Memory B cell (primary cell): ENCODE measurements around the gene FNDC3B.
A peak's percentile ranks its signal among the peaks of the same experiment; 100 is the strongest.

ENCODE experiments used
- ATAC-seq: fragments of 150-1000 bp; cut with Tn5 transposase; 2 replicates; pipeline ENCODE4 v1.10.0; 2021; ENCODE audit warnings: low read depth, mild to moderate bottlenecking, moderate library complexity
- DNase-seq, 2 donors: peaks; one replicate each; pipeline ENCODE4 v3.0.0; 2022; ENCODE audit warnings: low spot score in 2 of 2
- H3K27ac Mint-ChIP-seq: one replicate; pipeline ENCODE4 v1.8.0; 2022; ENCODE audit warnings: mild to moderate bottlenecking, moderate library complexity, mixed read lengths
- H3K27me3 Mint-ChIP-seq: one replicate; pipeline ENCODE4 v1.8.0; 2022; ENCODE audit warnings: mixed read lengths
- H3K36me3 Mint-ChIP-seq: one replicate; pipeline ENCODE4 v1.8.0; 2022; ENCODE audit warnings: mild to moderate bottlenecking, mixed read lengths
- H3K4me1 Mint-ChIP-seq: one replicate; pipeline ENCODE4 v1.8.0; 2022; ENCODE audit warnings: mixed read lengths
- H3K4me3 Mint-ChIP-seq: one replicate; pipeline ENCODE4 v1.8.0; 2022; ENCODE audit warnings: mild to moderate bottlenecking, moderate library complexity, mixed read lengths
- H3K9me3 Mint-ChIP-seq: one replicate; pipeline ENCODE4 v1.8.0; 2022; ENCODE audit warnings: mixed read lengths

Gene FNDC3B

GRCh38 chr3:172260381-172260780, 221.0 kb downstream of the FNDC3B start:
- Mint-ChIP-seq H3K27me3 (no peaks in the 10 kb centered on the region), H3K27ac (no peak overlapping the region), H3K4me3 (no peak overlapping the region), H3K4me1 (no peaks in the 10 kb centered on the region), H3K36me3 (peaks cover 10% of the 10 kb centered on the region), H3K9me3 (no peaks in the 10 kb centered on the region)
- DNase-seq, result no peak
- ATAC-seq, result no peak

- Mint-ChIP-seq H3K4me3 (no peak overlapping the region), H3K36me3 (peaks cover 8% of the 10 kb centered on the region), H3K27me3 (no peaks in the 10 kb centered on the region), H3K9me3 (no peaks in the 10 kb centered on the region), H3K4me1 (no peaks in the 10 kb centered on the region), H3K27ac (no peak overlapping the region)
- DNase-seq, result no peak
- no peak for ATAC-seq
Measured at GRCh38 chr3:172261054-172261453, 221.7 kb downstream of the FNDC3B start.

GRCh38 chr3:172262991-172263608, 223.7 kb downstream of the FNDC3B start:
- Mint-ChIP-seq H3K27ac (no peak overlapping the region), H3K4me3 (no peak overlapping the region), H3K4me1 (no peaks in the 10 kb centered on the region), H3K9me3 (peaks cover 1% of the 10 kb centered on the region), H3K27me3 (no peaks in the 10 kb centered on the region), H3K36me3 (peaks cover 8% of the 10 kb centered on the region)
- DNase-seq, result no peak
- no peak for ATAC-seq

DNA sequence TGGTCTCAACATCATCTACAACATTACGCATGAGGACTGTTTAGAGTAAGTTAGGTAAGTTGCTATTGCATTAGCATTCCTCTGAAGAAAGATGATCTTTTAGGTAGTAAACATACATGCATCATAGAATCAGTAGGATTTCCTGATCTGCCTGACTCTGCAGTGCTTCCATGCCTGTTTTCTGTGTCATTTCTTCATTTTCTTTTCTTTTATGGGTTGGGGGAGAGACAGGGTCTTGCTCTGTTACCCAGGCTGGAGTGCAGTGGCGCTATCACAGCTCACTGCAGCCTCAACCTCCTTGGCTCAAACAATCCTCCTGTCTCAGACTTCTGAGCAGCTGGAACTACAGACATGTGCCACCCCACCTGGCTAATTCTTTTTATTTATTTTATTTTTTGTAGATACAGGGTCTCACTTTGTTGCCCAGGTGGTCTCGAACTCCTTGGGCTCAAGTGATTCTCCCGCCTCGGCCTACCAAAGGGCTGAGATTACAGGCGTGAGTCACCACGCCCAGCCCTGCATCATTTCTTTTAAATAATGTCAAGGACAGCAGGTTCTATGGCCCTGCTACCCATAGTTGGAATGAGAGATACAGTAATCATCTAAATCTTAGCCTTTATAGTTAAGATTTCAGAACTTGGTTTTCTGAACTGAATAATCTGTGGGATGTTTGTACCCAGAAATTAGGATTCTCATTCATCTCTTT, 224.6 kb downstream of the FNDC3B start:
- ATAC-seq (no peak), DNase-seq (no peak)
- Mint-ChIP-seq H3K9me3 (peaks cover 1% of the 10 kb centered on the region), H3K36me3 (peaks cover 8% of the 10 kb centered on the region), H3K27me3 (no peaks in the 10 kb centered on the region), H3K27ac (no peak overlapping the region), H3K4me3 (no peak overlapping the region), H3K4me1 (no peaks in the 10 kb centered on the region)

GRCh38 chr3:172266103-172266502, 226.7 kb downstream of the FNDC3B start:
- Mint-ChIP-seq H3K4me3 (no peak overlapping the region), H3K4me1 (peaks cover 3% of the 10 kb centered on the region), H3K9me3 (peaks cover 1% of the 10 kb centered on the region), H3K27me3 (no peaks in the 10 kb centered on the region), H3K27ac (no peak overlapping the region), H3K36me3 (peaks cover 8% of the 10 kb centered on the region)
- no peak for ATAC-seq
- no peak for DNase-seq

DNA sequence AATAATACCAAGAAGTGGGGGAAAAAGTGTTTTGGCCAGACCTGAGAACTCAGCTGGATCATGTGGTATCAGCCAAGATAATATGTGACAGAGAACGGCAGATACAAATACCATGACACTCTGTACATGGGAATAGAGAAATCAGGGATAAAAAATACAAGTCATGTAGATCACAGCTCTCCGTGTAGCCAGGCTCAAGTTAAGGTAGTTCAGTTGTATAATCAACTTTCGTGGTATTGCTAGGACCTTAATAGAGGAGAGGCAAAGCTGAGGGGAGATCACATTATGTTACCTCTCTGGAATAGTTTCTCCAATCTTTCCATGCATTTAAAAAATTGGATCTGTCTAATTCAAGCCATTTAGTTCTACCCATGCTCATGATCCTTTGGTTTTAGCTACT, 229.0 kb downstream of the FNDC3B start:
- peaks cover 5% of the 10 kb centered on the region for H3K36me3 Mint-ChIP-seq
- DNase-seq (no peak), ATAC-seq (no peak)
- no peak overlapping the region for H3K27ac Mint-ChIP-seq
- H3K27me3 Mint-ChIP-seq, result no peaks in the 10 kb centered on the region
- H3K4me3 Mint-ChIP-seq, result no peak overlapping the region
- H3K4me1 Mint-ChIP-seq, result peaks cover 3% of the 10 kb centered on the region
- peaks cover 1% of the 10 kb centered on the region for H3K9me3 Mint-ChIP-seq

DNA sequence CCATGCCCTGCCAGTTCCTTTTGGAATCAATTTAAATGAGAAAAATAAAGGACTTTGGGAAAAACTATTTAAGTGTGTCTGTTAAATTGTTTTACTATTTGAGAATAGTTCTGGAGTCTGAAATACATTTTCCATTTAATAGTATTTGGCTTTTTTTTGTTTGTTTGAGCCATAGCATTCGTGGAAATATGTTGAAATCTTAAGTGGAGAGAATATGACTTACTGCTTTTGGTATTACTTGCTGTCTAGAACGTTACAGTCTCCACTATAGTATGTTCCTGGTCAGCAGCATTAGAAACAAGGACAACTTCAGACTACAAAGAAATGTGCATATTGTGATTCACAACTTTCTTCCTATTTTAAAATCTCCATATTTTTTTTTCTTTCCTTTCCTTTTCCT, 229.5 kb downstream of the FNDC3B start:
- DNase-seq (no peak), ATAC-seq (no peak)
- no peaks in the 10 kb centered on the region for H3K27me3 Mint-ChIP-seq
- no peak overlapping the region for H3K27ac Mint-ChIP-seq
- peaks cover 1% of the 10 kb centered on the region for H3K9me3 Mint-ChIP-seq
- H3K4me3 Mint-ChIP-seq, result no peak overlapping the region
- H3K36me3 Mint-ChIP-seq, result peaks cover 5% of the 10 kb centered on the region
- H3K4me1 Mint-ChIP-seq, result peaks cover 3% of the 10 kb centered on the region

DNA sequence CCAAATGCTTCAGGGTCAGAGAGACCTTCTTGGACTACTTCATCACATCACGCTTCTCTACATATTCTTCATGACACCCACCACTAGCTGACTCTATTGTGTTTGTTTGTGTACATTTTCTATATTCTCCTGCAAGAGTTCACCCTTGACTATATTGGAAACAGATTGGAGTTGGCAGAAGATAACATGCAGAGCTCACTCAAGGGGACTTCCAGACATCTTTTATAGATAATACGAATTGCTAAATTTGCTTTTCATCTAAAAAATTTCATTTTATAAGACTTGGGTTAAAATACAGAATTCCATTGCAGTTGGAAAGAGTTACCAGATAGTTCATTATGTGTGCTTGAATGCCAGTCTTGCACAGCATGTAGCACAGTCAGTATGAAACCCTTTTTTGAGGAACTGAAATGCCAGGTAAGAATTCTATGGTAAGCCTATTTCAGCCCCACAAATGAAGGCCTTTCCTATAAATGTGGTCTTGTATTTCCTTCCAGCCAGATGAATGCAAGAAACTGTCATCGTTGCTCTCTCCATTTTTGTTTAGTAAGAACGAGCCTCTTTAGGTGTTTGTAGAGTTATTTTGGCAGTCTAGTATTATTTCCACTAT, 231.3 kb downstream of the FNDC3B start:
- no peak for DNase-seq
- Mint-ChIP-seq H3K4me3 (no peak overlapping the region), H3K27me3 (no peaks in the 10 kb centered on the region), H3K4me1 (peaks cover 3% of the 10 kb centered on the region), H3K9me3 (peaks cover 1% of the 10 kb centered on the region), H3K36me3 (peaks cover 5% of the 10 kb centered on the region), H3K27ac (no peak overlapping the region)
- peak; percentile 55 for ATAC-seq

GRCh38 chr3:172271386-172271976, 232.1 kb downstream of the FNDC3B start:
- no peak overlapping the region for H3K27ac Mint-ChIP-seq
- H3K27me3 Mint-ChIP-seq, result no peaks in the 10 kb centered on the region
- no peak for ATAC-seq
- H3K4me3 Mint-ChIP-seq, result no peak overlapping the region
- peaks cover 3% of the 10 kb centered on the region for H3K4me1 Mint-ChIP-seq
- H3K36me3 Mint-ChIP-seq, result peaks cover 4% of the 10 kb centered on the region
- peaks cover 1% of the 10 kb centered on the region for H3K9me3 Mint-ChIP-seq
- DNase-seq, result no peak

DNA sequence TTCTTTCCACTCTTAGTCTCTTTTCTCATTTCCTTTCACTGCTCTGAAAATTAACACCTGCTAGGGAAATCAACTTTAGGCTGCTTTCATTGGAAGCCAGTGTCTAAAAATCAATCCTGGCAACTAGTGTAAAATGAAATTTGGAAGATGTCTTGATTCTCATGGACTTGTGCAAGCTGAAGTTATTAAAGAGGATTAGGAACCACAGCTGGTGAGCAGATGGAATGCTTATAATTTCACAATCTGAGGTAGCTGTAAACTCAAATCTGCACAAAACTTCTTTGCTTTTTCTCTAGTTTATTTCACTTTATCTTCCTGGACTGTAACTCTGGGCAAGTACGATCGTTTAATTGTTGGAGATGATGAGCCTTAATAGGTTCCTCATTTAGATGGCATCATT, 233.3 kb downstream of the FNDC3B start:
- Mint-ChIP-seq H3K9me3 (no peaks in the 10 kb centered on the region), H3K4me1 (peaks cover 3% of the 10 kb centered on the region), H3K4me3 (no peak overlapping the region), H3K27ac (peak overlapping the region; percentile 21), H3K36me3 (no peaks in the 10 kb centered on the region), H3K27me3 (no peaks in the 10 kb centered on the region)
- ATAC-seq, result no peak
- no peak for DNase-seq

DNA sequence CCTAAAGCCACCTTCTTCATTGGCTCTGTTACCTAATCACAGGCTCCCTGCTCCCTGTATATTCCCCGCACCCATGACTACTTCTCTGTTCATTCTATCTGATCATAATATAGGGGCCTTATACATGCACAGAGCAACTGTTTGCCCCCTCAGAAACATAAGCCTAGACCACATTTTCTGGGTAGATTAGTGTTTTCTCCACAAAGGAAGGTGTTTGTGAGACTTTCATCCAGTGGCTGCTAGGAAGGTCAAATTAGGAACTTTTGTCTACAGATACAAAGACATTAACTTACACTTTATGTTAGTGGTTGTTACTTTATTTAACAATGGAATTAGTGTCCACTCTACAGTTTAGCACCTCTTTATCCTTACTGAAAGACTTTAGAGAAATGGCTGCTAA, 234.0 kb downstream of the FNDC3B start:
- no peak for ATAC-seq

DNA sequence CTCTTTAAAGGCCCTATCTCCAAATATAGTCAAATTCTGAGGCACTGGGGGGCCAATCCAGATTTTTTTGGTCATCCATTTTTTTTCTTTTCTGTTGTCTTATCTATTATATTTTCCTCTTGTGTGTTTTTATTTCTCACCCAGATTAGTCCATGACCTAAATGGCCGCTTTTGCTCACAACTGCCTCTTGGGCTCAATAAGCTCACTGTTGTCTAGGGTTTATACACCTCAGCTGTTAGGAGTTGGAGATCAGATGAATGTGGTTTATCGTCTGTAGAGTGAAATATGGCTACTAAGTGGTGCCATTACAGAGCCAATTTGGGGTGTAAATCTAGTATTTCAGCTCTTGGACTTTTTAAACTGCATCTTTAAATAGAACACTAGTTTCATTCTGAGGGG, 235.5 kb downstream of the FNDC3B start:
- Mint-ChIP-seq H3K27ac (no peak overlapping the region), H3K27me3 (no peaks in the 10 kb centered on the region), H3K4me1 (peaks cover 3% of the 10 kb centered on the region), H3K9me3 (no peaks in the 10 kb centered on the region), H3K36me3 (no peaks in the 10 kb centered on the region), H3K4me3 (no peak overlapping the region)
- ATAC-seq (no peak), DNase-seq (no peak)

More for the DNA sequence above, 234.0 kb downstream of the FNDC3B start:
- H3K27me3 Mint-ChIP-seq, result no peaks in the 10 kb centered on the region
- H3K9me3 Mint-ChIP-seq, result no peaks in the 10 kb centered on the region
- H3K36me3 Mint-ChIP-seq, result no peaks in the 10 kb centered on the region
- no peak overlapping the region for H3K27ac Mint-ChIP-seq
- H3K4me1 Mint-ChIP-seq, result peaks cover 3% of the 10 kb centered on the region
- no peak overlapping the region for H3K4me3 Mint-ChIP-seq
- no peak for DNase-seq

DNA sequence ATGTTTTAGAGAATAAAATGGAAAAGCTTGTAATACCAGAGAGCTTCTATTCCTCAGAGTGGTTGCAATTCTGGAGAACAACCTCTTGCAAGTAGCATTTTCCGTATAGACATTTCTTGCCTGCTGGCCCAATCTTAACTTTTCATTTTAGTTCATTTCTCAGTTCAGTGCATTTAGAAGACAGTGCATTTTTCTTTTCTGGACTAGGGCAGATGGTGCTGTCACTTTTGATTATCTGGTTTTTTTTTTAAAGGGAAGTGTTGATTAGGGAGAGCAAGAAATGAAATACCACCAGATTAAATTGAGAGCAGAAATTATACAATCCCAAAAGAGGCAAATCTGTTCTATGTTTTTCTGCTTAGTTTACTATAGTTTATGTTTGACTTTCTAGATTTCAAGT, 236.2 kb downstream of the FNDC3B start:
- H3K4me1 Mint-ChIP-seq, result peaks cover 3% of the 10 kb centered on the region
- DNase-seq, result no peak
- no peaks in the 10 kb centered on the region for H3K27me3 Mint-ChIP-seq
- H3K36me3 Mint-ChIP-seq, result no peaks in the 10 kb centered on the region
- H3K9me3 Mint-ChIP-seq, result no peaks in the 10 kb centered on the region
- no peak for ATAC-seq
- no peak overlapping the region for H3K4me3 Mint-ChIP-seq
- no peak overlapping the region for H3K27ac Mint-ChIP-seq

DNA sequence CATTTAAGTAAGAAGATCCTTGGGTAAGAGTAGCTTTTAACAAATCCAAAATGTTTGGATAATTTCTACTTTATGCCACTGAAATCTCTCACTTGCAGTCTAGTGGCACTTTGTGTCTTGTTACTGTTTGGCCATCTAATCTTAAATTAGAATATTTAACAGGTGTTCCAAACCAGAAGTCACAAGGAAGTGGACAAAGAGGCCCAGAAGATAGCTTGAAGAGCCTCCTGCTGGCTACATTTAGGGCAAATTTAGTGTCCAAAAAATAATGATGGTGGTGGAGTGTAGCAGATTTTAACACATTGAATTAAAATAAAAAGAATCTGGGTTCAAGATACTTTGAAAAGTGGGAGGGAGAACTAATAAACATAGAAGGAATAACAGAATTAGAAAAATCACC, 236.7 kb downstream of the FNDC3B start:
- DNase-seq (no peak), ATAC-seq (no peak)
- H3K4me1 Mint-ChIP-seq, result no peaks in the 10 kb centered on the region
- H3K27me3 Mint-ChIP-seq, result no peaks in the 10 kb centered on the region
- H3K27ac Mint-ChIP-seq, result no peak overlapping the region
- H3K9me3 Mint-ChIP-seq, result no peaks in the 10 kb centered on the region
- no peak overlapping the region for H3K4me3 Mint-ChIP-seq
- no peaks in the 10 kb centered on the region for H3K36me3 Mint-ChIP-seq
